ENCODE results near the gene PDK2. TPM values are rescaled to one million over a fixed set of nuclear protein-coding genes. Genes with fewer than 3 reads are reported as not detected.

PDK2 gene
- total RNA-seq, 1 donor from 2014 or later = 10.9 TPM

- Mint-ChIP-seq H3K27ac (peak overlapping the region; percentile 66), H3K4me1 (peaks cover 28% of the 10 kb centered on the region), H3K36me3 (ENCODE audit: low read depth) (peaks cover 33% of the 10 kb centered on the region), H3K9me3 (no peaks in the 10 kb centered on the region), H3K27me3 (peaks cover 26% of the 10 kb centered on the region), H3K4me3 (peak overlapping the region; percentile 73)
- intact Hi-C loops (cut with micrococcal nuclease) = no loop called here
- DNase-seq = no peak
These were observed 35.6 kb downstream of the PDK2 start for GRCh38 chr17:50130559-50131305.

- peaks cover 45% of the 10 kb centered on the region for H3K36me3 Mint-ChIP-seq (ENCODE audit: low read depth)
- no peak overlapping the region for H3K4me3 Mint-ChIP-seq
- peaks cover 23% of the 10 kb centered on the region for H3K27me3 Mint-ChIP-seq
- no peak for DNase-seq
- peaks cover 33% of the 10 kb centered on the region for H3K4me1 Mint-ChIP-seq
- intact Hi-C loops (cut with micrococcal nuclease) = loop anchor here (2.0 kb wide), 1 partner anchor 37 kb away; the partner anchor contains the start of gene PDK2
- H3K27ac Mint-ChIP-seq = peak overlapping the region; percentile 45
- no peaks in the 10 kb centered on the region for H3K9me3 Mint-ChIP-seq
These were observed 37.1 kb downstream of the PDK2 start for GRCh38 chr17:50132104-50132794.

DNA sequence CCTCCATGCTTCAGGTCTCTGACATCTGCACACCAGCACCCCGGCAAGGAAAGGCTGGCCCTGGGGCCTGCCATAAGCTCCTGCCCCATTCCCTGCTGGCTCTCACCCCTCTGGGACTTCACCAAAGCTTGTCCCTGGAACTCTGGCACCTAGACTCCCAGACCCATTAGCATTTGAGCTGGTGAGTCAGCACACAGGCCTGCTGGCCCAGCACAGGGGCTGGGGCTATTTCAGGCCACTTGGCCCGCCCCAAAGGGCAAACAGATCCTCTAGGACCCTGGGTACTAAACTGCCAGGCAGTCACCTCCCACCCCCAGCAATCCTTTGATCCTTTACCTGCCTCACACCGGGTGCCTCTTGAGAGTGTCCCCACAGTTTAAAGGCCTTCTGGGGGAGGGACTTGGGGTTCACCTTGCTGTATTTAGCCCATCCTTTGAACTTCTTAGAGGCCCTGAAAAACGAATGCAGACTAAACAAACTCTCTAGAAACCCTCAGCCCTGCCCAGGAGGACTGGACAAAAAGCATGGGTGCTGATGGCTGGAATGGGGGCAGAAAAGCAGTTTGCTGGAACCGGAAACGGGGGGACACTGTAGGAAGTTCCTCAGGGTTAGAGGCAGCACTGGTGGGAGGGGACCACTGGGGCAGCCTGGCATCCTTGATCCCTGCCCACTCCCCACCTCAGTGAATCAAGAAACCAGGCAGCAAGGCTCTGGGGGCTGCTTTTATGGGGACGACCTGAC is 38.0 kb downstream of the PDK2 start:
- Mint-ChIP-seq H3K27me3 (peaks cover 14% of the 10 kb centered on the region), H3K27ac (no peak overlapping the region), H3K36me3 (ENCODE audit: low read depth) (peaks cover 54% of the 10 kb centered on the region), H3K4me1 (peaks cover 36% of the 10 kb centered on the region), H3K9me3 (no peaks in the 10 kb centered on the region), H3K4me3 (no peak overlapping the region)
- intact Hi-C loops (cut with micrococcal nuclease) = loop anchor here (2.0 kb wide), 1 partner anchor 38 kb away; the partner anchor contains the start of gene PDK2
- DNase-seq = no peak

GRCh38 chr17:50133769-50134099 is 38.6 kb downstream of the PDK2 start:
- no peak overlapping the region for H3K27ac Mint-ChIP-seq
- intact Hi-C loops (cut with micrococcal nuclease) = loop anchor here (2.0 kb wide), 1 partner anchor 39 kb away; the partner anchor contains the start of gene PDK2
- H3K36me3 Mint-ChIP-seq (ENCODE audit: low read depth) = peaks cover 56% of the 10 kb centered on the region
- peaks cover 32% of the 10 kb centered on the region for H3K4me1 Mint-ChIP-seq
- no peak for DNase-seq
- no peaks in the 10 kb centered on the region for H3K9me3 Mint-ChIP-seq
- no peak overlapping the region for H3K4me3 Mint-ChIP-seq
- H3K27me3 Mint-ChIP-seq = peaks cover 9% of the 10 kb centered on the region

- Mint-ChIP-seq H3K4me3 (no peak overlapping the region), H3K4me1 (peaks cover 32% of the 10 kb centered on the region), H3K36me3 (ENCODE audit: low read depth) (peaks cover 61% of the 10 kb centered on the region), H3K9me3 (no peaks in the 10 kb centered on the region), H3K27ac (no peak overlapping the region), H3K27me3 (peaks cover 6% of the 10 kb centered on the region)
- intact Hi-C loops (cut with micrococcal nuclease) = no loop called here
- DNase-seq = no peak
These were observed 39.3 kb downstream of the PDK2 start for GRCh38 chr17:50134206-50135110.

DNA sequence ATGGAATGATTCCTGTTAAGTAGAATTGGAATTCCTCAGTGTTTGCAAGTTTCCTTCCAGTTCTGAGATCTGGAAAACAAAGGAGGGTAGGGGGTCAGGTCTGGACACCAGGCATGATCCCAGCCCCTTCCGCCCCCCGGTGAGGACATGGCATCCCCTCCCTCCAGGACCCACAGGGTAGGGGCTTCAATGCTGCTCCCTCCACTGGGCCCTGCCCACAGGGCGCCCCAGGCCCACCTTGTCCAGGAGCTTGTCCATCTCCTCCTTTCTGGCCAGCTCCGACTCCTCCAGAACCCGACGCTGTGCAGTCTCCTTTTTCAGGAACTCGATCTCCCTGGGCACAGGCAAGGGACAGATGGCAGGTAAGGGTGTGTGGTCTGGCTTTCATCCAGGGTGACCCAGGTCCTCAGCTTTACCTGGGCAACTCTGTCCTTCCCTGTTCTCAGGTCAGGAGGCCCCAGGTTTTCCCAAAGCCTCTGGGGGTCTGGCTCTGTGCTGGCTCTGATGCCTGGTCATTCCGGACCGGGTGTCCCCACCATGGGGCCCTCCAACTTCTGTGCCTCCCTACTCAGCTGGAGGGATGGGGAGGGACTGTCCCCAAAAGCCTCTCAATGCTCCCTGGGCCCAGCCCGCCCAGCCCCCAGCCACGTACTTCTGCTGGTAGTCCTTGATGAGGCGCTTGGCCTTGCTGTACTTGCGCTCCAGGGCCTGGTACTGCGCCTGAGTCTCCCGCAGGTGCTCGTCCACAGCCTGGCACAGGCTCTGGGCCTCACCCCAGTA is 40.4 kb downstream of the PDK2 start:
- Mint-ChIP-seq H3K27me3 (peaks cover 4% of the 10 kb centered on the region), H3K4me1 (peaks cover 41% of the 10 kb centered on the region), H3K27ac (no peak overlapping the region), H3K9me3 (no peaks in the 10 kb centered on the region), H3K4me3 (no peak overlapping the region), H3K36me3 (ENCODE audit: low read depth) (peaks cover 72% of the 10 kb centered on the region)
- intact Hi-C loops (cut with micrococcal nuclease) = no loop called here
- DNase-seq = no peak

GRCh38 chr17:50136096-50136687 is 41.0 kb downstream of the PDK2 start:
- Mint-ChIP-seq H3K4me1 (peaks cover 41% of the 10 kb centered on the region), H3K4me3 (no peak overlapping the region), H3K27ac (no peak overlapping the region), H3K27me3 (no peaks in the 10 kb centered on the region), H3K36me3 (ENCODE audit: low read depth) (peaks cover 74% of the 10 kb centered on the region), H3K9me3 (no peaks in the 10 kb centered on the region)
- no peak for DNase-seq
- intact Hi-C loops (cut with micrococcal nuclease) = no loop called here

DNA sequence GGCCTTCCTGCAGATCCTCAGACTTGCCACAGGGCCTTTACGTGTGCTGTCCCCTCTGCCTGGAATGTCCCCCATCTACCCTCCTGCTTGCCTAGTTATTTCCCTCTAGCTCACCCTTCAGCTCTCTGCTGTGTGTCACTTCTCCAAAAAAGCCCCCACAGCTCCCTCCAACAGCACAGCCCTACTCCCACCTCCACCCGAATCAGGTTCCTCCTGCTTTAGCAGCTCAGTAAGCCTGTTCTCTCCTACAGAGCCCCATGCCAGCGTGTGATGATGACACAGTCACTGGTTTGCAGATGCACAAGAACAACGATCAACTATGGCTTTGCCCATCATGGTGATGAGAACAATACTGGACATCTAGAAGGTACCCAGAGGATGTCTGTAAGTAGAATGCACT is 41.9 kb downstream of the PDK2 start:
- no peak for DNase-seq
- H3K9me3 Mint-ChIP-seq = no peaks in the 10 kb centered on the region
- peaks cover 75% of the 10 kb centered on the region for H3K36me3 Mint-ChIP-seq (ENCODE audit: low read depth)
- H3K4me1 Mint-ChIP-seq = peaks cover 42% of the 10 kb centered on the region
- H3K27me3 Mint-ChIP-seq = no peaks in the 10 kb centered on the region
- no peak overlapping the region for H3K4me3 Mint-ChIP-seq
- intact Hi-C loops (cut with micrococcal nuclease) = no loop called here
- peak overlapping the region; percentile 40 for H3K27ac Mint-ChIP-seq

- Mint-ChIP-seq H3K4me1 (peaks cover 55% of the 10 kb centered on the region), H3K36me3 (ENCODE audit: low read depth) (peaks cover 78% of the 10 kb centered on the region), H3K9me3 (no peaks in the 10 kb centered on the region), H3K27me3 (no peaks in the 10 kb centered on the region), H3K27ac (no peak overlapping the region), H3K4me3 (no peak overlapping the region)
- intact Hi-C loops (cut with micrococcal nuclease) = no loop called here
- no peak for DNase-seq
These were observed 44.1 kb downstream of the PDK2 start for GRCh38 chr17:50139185-50139783.

- intact Hi-C loops (cut with micrococcal nuclease) = loop anchor here (1.0 to 5.0 kb wide), 4 partner anchors 11 to 37 kb away; no protein-coding TSS in a partner anchor
- Mint-ChIP-seq H3K27me3 (no peaks in the 10 kb centered on the region), H3K27ac (peak overlapping the region; percentile 77), H3K9me3 (no peaks in the 10 kb centered on the region), H3K4me3 (peak overlapping the region; percentile 74), H3K4me1 (peaks cover 63% of the 10 kb centered on the region), H3K36me3 (ENCODE audit: low read depth) (peaks cover 83% of the 10 kb centered on the region)
- peak; percentile 95 for DNase-seq
These were observed 45.1 kb downstream of the PDK2 start for GRCh38 chr17:50139950-50140885.

GRCh38 chr17:50141026-50141744 is 46.0 kb downstream of the PDK2 start:
- no peak for DNase-seq
- intact Hi-C loops (cut with micrococcal nuclease) = loop anchor here (2.0 to 5.0 kb wide), 2 partner anchors 24 to 36 kb away; no protein-coding TSS in a partner anchor
- H3K9me3 Mint-ChIP-seq = no peaks in the 10 kb centered on the region

More at GRCh38 chr17:50141026-50141744, 46.0 kb downstream of the PDK2 start:
- peaks cover 84% of the 10 kb centered on the region for H3K36me3 Mint-ChIP-seq (ENCODE audit: low read depth)
- no peaks in the 10 kb centered on the region for H3K27me3 Mint-ChIP-seq
- H3K27ac Mint-ChIP-seq = peak overlapping the region; percentile 77
- H3K4me3 Mint-ChIP-seq = peak overlapping the region; percentile 74
- peaks cover 72% of the 10 kb centered on the region for H3K4me1 Mint-ChIP-seq
